Pons (tissue), 1 donor: ENCODE measurements around the gene IGHMBP2.

Experiments used
- DNase-seq: peaks from one replicate; pipeline ENCODE4 v3.0.0-alpha.2; 2016; ENCODE audit warnings: low spot score

The IGHMBP2 gene

DNA sequence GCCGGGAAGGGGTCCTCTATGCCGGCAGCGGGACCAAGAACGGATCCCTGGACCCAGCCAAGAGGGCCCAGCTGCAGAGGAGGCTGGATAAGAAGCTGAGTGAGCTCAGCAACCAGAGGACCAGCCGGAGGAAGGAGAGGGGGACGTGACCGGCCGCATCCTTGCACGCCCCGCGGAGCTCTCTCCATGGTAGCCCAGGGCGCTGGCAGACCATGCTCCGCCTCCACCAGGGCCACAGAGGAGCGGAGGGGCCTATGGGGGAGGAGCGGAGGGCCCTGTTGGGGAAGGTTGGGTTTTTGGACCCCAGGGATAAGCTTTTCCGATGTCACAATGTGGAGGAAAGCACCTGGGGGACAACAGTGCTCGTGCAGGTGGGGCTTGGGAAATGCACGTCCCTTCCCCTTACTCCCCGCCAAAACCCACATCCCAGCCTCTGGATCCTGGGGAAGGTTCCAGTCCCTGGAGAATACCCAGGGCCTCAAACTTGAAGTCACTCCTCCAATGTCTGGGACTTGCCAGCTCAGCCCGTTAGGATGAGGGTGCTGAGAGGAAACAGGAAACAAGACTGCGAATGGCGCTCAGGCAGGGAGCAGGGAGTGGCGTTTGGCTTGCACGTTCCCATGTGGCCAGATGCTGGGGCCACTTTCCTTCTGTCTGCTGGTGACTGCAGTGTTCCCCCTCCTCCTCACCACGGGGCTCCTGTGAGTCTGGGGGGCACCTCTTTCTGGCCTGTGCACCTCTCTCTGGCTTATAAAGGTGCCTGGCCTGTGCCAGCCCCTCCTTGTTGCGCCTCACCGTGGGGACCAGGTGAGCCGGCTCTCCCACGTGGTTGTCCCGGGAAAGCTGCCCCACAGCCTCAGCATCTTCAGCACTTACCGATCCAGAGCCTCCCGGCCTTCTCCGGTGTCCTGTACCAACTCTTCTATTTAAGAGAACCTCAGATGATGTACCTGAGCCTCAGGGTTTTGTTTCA, 36.2 kb downstream of the IGHMBP2 start:
- DNase-seq, result no peak

- DNase-seq, result no peak
These were observed 37.1 kb downstream of the IGHMBP2 start for GRCh38 chr11:68940651-68941323.

DNA sequence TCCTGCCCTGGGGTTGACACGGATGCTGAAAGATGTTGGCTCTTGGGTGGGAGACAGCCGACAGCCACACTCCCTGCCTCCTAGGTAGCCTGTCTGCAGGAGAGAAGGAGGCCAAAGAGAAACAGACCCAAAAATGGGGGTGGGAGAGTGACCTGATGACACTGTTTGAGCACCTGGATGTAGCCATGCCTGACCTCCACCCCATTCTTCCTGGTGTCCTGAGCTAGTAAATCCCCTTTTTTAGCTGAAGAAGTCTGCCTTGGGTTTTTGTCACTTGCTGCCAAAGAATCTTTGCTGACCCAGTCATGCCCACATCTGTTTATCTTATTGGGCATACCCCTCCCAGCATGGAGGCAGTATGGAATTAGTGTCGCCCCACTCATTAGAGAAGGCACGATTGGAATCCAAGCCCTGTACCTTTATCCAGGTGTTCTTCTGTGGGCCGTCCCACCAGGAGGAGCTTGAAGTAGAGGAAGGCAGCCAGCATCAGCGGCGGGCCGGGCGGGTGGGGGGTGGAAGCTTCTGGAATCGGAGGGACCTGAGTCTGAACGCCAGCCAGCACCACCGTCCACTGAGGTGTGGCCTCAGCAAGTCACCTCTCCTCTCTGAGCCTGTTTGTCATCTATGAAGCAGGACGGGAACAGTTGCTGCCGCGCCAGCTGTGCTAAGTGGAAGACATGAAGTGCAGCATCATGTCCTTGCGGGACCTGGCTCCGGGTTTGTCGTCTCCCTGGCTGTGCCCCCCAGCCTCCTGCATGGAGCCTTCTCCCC, 37.8 kb downstream of the IGHMBP2 start:
- DNase-seq, result no peak

GRCh38 chr11:68942095-68942620, 38.5 kb downstream of the IGHMBP2 start:
- DNase-seq, result no peak

DNA sequence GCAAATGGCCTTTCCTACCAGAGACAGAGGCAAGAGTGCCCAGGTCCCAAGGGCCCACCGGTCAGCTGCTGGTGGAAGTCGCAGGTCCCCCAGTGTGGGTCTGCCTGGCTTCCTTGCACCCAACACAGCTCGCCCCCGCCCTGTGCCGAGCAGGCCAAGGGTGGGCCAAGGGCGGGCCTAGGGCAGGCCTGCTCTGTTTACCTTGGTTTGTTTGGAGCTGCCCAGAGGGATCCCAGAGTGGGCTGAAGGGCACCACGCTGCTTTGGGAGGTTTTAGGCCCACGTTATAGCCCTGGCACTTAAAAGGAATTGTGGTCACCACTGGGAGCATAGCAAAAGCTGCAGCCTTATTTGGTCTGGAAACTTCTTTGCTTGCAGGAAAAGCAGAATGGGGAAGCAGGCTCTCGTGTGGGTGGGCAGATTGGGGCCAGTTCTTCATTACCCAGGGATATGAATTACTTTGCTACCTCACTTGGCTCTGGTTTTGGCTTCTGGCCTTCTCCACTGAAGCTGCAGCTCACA, 39.1 kb downstream of the IGHMBP2 start:
- DNase-seq, result peak; percentile 20

GRCh38 chr11:68946416-68947090, 42.9 kb downstream of the IGHMBP2 start:
- no peak for DNase-seq

GRCh38 chr11:68947151-68947550, 43.5 kb downstream of the IGHMBP2 start:
- DNase-seq, result no peak

DNA sequence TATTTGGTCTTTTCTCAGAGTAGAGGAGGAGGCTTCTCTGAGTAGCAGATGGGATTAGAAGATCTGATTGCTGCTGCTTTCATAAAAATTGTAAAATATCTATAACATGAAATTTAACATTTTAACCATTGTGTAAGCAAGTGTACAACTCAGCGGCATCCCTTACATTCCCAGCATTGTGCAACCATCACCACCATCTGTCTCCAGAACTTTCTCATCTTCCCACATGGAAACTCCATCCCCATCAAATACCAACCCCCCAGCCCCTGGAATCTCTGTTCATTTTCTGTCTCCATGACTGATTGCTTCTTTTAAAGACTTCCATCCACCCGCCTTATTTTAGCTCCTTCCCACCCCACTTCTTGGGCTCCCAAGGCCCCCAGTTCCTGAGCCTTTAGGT, 44.8 kb downstream of the IGHMBP2 start:
- DNase-seq, result no peak

GRCh38 chr11:68948935-68949334, 45.2 kb downstream of the IGHMBP2 start:
- no peak for DNase-seq

- DNase-seq, result no peak
These were observed 46.6 kb downstream of the IGHMBP2 start for GRCh38 chr11:68950270-68950669.

- no peak for DNase-seq
These were observed 47.1 kb downstream of the IGHMBP2 start for GRCh38 chr11:68950762-68951161.

- no peak for DNase-seq
These were observed 51.3 kb downstream of the IGHMBP2 start for GRCh38 chr11:68954836-68955606.

DNA sequence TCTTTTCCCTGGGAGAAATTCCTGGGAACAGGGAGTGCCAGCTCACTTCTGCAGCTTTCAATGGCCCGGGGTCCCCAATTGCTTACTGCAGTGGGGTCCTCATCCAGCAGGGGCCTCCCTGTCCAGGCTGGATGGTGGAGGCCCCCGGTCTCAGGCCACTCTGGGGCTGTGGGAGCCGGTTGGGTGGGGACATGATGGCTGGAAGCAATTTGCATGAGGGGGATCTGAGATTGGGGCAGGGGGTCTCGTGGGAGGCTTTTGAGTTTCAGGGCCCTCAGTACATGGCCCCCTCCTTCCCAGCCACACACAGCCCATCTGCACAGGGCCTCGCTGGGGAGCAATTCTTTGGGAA, 51.9 kb downstream of the IGHMBP2 start:
- no peak for DNase-seq

DNA sequence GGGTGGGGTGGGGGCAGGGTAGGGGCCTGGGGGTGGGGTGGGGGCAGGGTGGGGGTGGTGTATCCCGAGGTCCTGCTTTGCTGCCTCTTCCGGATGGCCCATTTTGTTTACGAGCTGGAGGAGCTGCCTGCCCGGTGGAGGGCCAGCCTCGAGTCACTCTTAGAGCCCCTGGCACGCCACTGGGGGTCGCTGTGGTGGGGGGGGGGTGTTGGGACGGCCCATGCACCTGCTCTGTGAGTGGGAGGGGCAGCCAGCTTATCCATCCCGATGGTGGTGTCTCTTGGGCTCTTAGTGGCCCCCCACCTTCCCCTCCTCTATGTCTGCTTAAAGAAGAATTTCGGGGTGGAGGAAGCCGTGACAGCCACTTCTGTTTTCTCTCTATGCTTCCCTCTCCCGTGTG, 52.5 kb downstream of the IGHMBP2 start:
- DNase-seq, result no peak

DNA sequence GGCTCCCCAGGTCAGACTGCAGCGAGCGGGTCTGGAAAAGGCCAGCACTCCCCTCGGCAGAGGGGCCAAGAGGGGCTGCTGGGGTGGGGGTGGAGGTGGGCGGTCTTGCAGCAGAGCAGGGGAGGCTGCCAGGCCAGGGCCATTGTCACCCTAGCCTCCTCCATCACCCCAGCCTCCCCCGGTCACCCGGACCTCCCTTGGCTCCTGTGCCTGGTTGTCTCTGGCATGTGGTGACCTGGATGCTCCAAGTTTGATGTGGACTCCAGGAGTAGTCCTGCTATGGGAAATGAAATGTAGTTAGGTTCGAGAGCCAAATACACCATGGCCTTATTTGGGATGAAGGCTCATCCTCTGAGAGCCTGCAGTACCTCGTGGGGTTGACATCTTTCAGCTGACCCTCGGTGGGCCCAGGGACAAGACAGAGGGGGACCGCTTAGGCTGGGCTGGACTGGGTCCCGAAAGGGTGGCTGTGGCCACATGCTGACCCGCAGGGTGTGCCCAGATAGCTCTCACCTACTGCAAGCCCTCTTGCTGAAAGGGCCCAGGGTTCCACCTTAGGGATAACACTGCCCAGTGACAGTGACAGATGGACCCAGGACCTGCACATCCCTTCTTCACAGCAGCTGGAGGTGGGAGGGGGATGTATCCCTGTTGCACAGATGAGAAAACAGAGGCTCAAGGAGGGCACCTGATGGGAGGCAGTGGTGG, 53.0 kb downstream of the IGHMBP2 start:
- no peak for DNase-seq

DNA sequence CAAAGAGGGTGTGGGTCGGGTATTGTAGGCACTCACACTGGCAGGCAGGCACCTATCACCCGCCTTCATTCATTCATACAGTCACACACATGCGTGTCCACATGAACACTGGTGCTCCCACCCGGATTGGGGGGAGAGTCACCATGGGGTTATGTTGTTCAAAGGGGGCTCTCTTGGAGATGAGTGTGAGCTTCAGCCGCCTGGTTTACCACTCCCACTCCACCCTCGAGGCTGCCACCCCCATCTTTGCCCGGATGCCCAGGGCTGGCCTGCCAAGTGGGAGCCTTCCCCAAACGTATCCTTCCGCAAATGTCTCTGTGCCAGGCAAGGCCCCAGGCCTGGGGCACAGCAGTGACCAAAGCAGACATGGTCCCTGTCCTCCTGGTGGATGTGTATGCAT, 54.5 kb downstream of the IGHMBP2 start:
- no peak for DNase-seq

- DNase-seq, result no peak
These were observed 56.0 kb downstream of the IGHMBP2 start for GRCh38 chr11:68959465-68960293.

DNA sequence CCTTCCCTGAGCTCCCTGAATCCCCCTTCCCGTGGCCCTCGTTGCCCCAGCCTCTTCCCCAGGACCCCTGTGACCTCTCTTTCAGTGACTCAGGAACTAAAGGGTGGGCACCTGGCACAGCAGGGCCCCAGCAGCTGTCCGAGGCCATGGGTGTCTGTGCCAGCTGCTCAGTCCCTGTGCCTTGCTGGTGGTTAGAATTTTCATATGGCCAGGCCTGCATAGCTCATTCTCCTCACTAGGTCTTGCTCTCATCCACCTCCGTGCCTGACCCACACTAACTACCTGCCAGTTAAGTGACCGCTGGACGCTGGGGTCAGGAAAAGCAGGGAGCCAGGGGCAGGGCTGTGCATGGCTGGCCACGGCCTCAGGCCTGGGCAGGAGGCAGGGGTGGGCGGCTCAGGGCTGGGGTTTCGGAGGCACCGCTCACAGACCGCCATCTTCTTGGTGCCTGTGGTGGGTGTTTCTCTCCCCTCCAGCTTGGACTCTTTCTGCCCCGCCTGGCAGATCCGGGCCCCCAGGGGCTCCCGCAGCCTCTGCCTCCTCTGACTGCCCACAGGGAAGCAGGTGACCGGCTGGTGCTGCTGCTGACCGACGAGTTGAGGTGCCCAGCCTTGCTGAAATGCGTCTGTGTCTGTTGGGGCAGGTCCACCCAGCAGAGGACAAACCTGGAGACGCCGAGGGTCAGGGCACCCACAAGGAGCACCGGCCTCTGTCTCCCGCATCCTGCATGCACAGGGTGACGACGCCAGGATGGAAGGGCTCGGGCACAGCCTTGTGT, 56.8 kb downstream of the IGHMBP2 start:
- DNase-seq, result no peak
